HG03060 (cell line): ENCODE measurements around the gene TM9SF3.

ENCODE experiments used
- ATAC-seq: cut with Tn5 transposase; IDR thresholded peaks from one replicate; pipeline ENCODE4 v1.9.1; 2021; ENCODE audit warnings: low read depth, moderate number of reproducible peaks; ENCODE audit not compliant: unreplicated experiment

Gene TM9SF3

GRCh38 chr10:96513305-96513697 lies 73.5 kb downstream of the TM9SF3 start:
- no peak for ATAC-seq

DNA sequence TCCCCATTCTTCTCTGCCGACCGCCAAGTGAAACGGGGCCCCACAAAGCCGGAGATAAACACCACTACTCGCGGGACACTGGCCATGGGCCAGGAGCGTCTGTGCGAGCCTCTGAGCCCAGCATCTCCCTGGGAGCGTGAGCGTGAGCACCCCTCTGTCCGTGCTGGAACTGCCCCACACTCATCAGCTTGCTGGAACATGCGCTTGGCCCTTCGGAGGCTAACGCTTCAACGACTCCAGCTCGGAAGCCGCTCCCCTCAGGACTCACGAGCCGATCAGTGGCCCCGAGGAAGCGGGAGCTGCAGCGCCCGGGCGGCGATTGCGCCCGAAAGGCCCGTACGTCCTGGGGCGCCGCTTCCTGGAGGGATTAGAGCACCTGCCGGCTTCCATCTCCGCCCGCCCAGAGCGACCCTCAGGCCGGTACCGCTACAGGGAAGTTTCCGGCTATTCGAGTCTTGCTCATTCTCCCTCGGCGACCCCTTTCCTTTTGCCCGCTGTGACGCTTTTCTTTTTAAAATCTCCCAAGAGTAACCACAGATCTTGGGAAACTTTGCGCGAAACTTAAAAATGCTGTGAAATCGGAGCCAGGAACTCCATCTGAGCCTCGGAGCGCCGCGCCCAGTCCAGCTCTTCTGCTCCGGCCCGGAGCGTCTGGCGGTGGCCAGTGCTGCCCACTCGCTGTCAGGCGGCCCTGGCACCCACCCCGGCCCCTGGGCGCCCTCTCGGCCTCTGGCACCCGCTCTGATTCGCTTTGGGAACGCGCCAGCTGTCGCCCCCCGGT lies 74.1 kb downstream of the TM9SF3 start:
- ATAC-seq, result no peak

- no peak for ATAC-seq
Observed at GRCh38 chr10:96511044-96511945, 75.5 kb downstream of the TM9SF3 start.

DNA sequence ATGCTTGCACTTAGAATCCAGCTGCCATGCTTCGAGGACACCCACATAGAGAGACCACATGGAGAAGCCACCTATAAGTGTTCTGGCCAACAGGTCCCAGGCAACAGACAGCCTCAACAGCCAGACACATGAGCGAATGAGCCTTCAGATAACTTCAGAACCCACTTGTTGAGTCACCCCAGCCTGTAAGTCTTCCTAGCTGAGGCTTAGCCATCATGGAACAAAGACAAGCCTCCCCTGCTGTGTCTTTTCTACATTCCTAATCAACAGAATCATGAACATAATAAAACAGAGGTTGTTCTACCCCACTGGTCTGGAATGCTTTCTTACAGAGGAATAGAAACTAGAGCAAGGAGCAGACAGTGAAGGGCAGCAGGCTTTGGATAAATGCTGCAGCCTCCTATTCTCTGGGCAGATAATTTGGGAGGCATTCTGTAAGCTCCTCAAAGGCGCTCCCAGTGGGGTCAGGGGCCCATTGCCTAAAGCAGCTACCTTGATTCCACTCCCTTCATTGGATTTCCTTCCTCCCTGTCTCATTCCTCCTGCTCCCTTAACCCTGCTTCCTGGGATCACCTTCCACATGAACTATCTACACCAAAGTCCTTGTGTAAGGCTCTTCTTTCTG lies 77.7 kb downstream of the TM9SF3 start:
- ATAC-seq, result no peak

DNA sequence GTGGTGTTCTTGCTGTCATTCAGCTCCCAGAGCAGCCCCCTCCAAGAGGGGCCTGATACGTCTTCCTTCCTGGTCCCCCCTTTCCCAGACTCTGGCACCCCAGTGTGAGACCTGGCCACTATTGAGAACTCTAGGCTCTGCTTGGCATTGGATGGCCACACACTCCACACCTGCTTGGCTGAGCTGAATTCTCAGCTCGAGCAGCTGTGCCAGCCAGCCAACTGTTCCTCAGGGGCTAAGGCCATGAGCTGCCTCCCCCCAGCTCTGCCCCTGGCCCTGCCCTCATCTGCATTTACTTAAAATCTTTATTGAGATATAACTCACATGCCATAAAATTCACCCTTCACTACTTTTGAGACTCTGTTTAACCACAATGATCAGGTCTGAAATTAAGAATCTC lies 79.8 kb downstream of the TM9SF3 start:
- no peak for ATAC-seq

DNA sequence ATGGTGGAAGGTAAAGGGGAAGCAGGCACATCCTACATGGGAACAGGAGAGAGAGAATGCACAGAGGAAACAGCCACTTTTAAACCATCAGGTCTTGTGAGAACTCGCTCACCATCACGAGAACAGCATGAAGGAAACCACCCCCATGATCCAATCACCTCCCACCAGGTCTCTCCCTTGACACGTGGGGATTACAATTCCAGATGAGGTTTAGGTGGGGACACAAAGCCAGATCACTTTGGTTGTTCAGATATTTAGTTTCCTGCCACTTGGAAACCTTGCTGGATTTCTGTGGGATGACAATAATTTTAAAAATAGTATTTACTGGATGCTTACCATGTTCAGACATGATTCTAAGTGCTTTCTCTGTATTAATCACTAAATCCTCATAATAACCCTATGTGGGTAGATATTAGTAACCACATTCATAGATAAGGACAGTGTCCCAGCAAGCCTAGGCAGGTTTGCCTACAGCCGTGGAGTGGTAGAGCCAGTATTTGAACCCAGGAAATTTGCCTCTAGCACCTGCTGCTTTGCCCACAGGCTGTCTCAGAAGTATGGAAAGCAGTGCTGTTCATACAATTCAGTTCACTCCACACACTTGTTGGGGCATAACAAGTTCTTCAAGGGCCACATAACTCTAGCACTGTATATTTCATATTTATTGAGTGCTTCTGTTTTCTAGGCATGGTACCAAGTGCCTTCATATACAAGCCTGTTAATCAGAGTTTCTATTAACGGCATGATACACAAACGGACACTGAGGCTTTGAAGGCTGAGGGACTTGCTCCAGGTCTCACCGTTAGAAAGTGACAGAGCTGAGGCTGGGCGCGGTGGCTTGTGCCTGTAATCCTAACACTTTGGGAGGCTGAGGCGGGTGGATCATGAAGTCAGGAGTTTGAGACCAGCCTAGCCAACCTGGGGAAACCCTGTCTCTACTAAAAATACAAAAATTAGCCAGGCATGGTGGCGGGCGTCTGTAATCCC lies 81.4 kb downstream of the TM9SF3 start:
- ATAC-seq, result no peak

DNA sequence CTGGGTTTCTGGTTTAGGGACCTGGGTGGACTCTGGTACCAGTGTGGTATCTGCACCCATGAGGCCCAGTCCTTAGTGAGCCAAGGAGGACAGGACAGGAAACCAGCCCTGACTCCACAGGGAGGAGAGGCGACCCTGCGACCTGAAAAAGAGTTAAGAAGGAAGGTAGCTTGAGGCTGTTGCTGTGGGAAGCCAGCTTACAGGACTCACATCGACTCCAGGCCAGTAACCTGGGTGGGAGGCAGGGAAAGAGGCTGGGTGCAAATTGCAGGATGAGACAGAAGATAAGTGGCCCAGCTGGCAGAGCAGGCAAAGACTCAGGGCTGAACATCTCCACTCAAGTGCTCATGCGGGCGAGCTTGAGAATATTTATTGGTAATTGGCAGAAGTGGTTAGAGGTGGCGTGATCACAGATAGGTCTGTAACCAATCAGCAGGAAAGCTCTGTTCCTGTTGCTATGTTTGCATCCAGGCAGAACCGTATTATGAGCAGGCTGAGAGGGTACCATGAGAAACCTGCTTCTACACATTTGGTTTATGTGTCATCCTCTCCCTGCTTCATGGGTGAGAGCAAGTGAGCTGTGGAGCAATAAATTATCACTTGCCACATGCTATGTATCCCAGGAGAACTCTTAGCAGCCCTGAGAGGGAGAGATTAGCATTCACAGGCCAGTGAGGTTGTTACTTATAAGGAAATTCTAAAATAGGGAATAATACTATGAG lies 84.1 kb downstream of the TM9SF3 start:
- no peak for ATAC-seq

DNA sequence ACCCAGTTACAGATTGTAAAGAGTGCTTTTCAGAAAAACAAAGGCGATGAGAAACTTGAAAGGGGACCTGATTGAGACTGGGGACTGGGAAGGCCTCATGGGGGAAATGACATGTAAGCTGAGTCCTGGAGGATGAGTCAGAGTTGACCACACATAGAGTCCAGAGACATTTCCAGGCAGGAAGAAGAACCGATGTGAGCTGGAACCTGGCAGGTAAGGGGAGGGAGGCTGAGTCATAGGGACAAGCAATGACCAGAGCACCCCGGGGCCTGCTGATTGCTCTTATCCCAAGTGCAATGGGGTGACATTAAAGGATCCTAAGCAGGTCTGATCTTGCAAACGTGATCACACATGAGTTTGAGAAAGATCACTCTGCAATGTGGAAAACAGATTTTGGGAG lies 84.8 kb downstream of the TM9SF3 start:
- no peak for ATAC-seq

GRCh38 chr10:96500519-96500918 lies 86.3 kb downstream of the TM9SF3 start:
- ATAC-seq, result no peak

- no peak for ATAC-seq
Observed at GRCh38 chr10:96500050-96500449, 86.8 kb downstream of the TM9SF3 start.

DNA sequence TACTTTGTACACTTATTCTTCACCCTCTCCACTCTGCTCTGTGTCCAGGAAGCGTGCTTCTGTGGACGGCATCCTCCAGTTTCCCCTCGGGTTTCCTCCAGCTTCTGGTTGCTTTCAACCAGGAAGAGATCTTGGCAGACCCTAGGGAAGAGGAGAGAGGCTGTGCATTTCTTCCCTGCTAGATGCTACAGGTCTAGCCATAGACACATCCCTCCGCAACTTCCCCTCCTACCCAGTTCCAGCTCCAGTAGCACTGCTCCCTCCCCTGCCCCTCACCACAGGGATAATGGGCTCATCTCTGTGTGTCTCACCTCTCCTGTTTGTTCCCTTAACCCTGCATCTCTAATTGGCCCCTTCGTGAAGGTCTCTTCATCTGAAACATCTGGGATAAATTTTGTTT lies 89.4 kb downstream of the TM9SF3 start:
- ATAC-seq, result no peak

DNA sequence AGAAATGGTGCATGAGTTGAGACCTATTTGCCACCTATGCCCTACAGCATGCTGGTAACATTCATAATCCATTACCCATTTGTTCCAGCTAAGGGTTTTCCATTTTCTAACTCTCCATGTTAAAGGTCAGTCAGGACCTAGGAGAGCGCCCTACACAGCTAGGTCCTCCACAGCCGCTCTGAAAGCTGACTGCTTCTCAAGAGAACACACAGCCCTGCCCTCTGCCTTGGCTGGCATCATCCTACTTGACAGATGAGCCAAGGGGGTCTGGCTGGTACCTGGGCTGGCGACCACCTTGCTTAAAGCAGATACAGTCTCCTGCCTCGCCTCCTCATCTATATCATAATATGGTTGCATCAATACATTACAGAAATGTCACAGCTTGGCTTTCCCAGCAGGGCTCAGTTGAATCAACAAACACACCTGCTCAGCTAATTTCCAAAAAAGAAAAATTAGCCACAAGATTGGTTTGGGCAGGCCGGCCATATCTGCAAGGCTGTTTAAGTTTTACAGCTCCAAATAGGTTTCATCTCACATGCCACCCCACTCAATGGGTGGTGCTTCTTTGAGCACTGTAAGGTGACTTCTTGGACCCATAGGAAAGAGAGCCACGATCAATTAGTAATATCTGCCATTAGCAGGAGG lies 90.4 kb downstream of the TM9SF3 start:
- ATAC-seq, result no peak

DNA sequence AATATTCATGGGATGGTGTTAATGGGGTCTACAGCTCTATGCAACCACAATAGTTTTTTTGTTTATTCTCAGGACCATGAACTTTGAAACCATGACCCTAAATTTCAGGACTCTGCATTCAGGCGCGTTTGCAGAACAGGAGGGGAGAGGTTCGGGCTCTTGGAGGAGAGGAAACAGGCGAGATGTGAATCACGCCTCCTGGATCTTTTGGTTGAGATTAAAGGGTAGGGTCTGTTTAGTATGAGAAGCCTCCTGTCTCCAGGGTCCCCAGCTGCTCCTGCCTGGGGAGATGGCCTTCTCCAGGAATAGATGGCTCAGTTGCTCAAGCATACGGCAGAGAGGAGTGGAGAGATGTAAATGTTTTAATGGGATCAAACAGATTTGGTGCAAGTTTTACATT lies 91.3 kb downstream of the TM9SF3 start:
- no peak for ATAC-seq

DNA sequence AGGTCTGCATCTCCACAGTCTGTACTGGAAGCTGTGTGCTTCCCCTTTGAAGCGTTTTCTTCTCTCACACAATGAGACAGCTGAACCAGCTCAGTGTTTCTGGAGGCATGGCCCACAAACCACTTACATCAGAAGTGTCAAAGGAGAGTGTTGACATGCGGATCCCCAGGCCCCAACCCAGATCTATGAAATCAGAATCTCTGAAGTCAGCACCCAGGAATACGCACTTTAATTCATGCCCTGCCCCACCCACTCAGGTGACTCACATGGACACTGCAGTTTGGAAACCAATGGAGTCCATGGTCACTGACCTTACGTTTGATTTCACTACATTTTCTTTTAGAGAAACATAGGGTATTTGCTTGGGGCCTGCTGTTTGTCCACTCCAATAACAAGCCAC lies 92.1 kb downstream of the TM9SF3 start:
- no peak for ATAC-seq

GRCh38 chr10:96493871-96494525 lies 92.8 kb downstream of the TM9SF3 start:
- no peak for ATAC-seq

- ATAC-seq, result no peak
Observed at GRCh38 chr10:96493254-96493653, 93.6 kb downstream of the TM9SF3 start.

GRCh38 chr10:96491303-96491702 lies 95.5 kb downstream of the TM9SF3 start:
- no peak for ATAC-seq

DNA sequence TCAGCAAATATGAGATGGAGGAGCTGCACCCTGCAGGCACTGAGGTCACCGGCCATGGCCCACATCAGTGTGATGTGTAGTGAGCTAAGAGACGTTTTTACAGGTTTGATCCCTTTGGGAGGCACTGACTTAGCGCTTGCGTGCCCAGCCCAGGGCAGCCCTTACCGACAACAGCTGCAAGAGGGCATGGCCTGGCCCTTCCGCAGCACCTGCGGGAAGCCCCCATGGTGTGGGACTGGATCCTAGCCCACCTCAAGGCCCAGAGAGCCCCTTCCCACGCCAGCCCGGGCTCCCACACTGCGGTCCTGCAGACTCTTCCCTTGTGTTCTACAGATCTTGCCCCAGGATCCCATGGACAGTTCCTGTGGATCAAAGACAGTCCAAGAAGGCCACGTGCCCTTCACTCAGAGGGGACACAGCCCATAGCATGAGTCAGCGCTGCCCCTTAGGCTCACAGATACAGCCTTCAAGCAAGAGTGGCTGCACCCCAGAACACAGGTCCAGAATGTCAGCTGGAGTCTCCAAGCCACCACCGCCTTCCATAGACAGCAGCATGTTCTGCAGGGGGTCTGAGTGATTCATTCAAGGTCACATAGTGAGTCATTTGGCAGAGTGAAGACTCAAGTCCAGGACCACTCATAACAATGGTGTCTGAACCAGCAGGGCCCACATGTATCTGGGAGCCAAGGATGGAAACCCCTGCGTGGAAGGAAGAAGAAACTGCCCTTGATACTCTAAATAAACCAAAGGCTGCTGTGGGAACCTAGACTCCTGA lies 98.5 kb downstream of the TM9SF3 start:
- no peak for ATAC-seq
